Smooth muscle cell (in vitro differentiated cells): ENCODE data around the gene MEIS1. TPM values are rescaled to one million over a fixed set of nuclear protein-coding genes. Genes with fewer than 3 reads are reported as not detected.
"Not testable (repeated sequence)": the region's sequence is repeated elsewhere in the genome, so short reads cannot be mapped to it uniquely, and the experiment has no call there.

Experiments used
- DNase-seq: peaks from one replicate; lab custom pipeline; 2025; ENCODE audit not compliant: unreplicated experiment; lab: John Stamatoyannopoulos, UW
- H2AFZ ChIP-seq: fragments of 200-600 bp; sonication (generic); 2 replicates; pipeline ENCODE4 v1.6.0; 2016; ENCODE audit warnings: antibody characterized with exemption, low read depth, mild to moderate bottlenecking
- H3F3A ChIP-seq: fragments of 200-600 bp; sonication (generic); 2 replicates; pipeline ENCODE4 v1.6.0; 2017; ENCODE audit warnings: antibody characterized with exemption, low read depth
- H3K27ac ChIP-seq: fragments of 200-600 bp; sonication (generic); 2 replicates; pipeline ENCODE4 v1.5.1; 2016; ENCODE audit warnings: low read depth, mild to moderate bottlenecking
- H3K27me3 ChIP-seq: fragments of 200-600 bp; sonication (generic); 2 replicates; pipeline ENCODE4 v1.6.1; 2016; ENCODE audit warnings: low read depth, mild to moderate bottlenecking
- H3K36me3 ChIP-seq: fragments of 200-600 bp; sonication (generic); 2 replicates; pipeline ENCODE4 v1.5.1; 2016; ENCODE audit warnings: low read depth
- H3K4me1 ChIP-seq: fragments of 200-600 bp; sonication (generic); 2 replicates; pipeline ENCODE4 v1.5.1; 2016; ENCODE audit warnings: low read depth
- H3K4me2 ChIP-seq: fragments of 200-600 bp; sonication (generic); 2 replicates; pipeline ENCODE4 v1.6.0; 2016; ENCODE audit warnings: mild to moderate bottlenecking
- H3K4me3 ChIP-seq: fragments of 200-600 bp; sonication (generic); 2 replicates; pipeline ENCODE4 v1.5.1; 2016; ENCODE audit warnings: mild to moderate bottlenecking
- H3K79me2 ChIP-seq: fragments of 200-600 bp; sonication (generic); 2 replicates; pipeline ENCODE4 v1.6.0; 2016; ENCODE audit warnings: low read depth, mild to moderate bottlenecking
- H3K9ac ChIP-seq: fragments of 200-600 bp; sonication (generic); 2 replicates; pipeline ENCODE4 v1.6.0; 2016; ENCODE audit warnings: low read depth
- H3K9me3 ChIP-seq: fragments of 200-600 bp; sonication (generic); replicated peaks from 2 replicates; pipeline ENCODE4 v1.5.1; 2016; ENCODE audit warnings: low read depth
- H4K20me1 ChIP-seq: fragments of 200-600 bp; sonication (generic); 2 replicates; pipeline ENCODE4 v1.6.0; 2016; ENCODE audit warnings: low read depth
- WGBS: methylation state at CpG from one replicate; pipeline ENCODE4 v1.1.7; 2016; ENCODE audit warnings: low lambda C conversion rate; 5-methylcytosine and 5-hydroxymethylcytosine counted together
- polyA plus RNA-seq: library from polyadenylated mRNA; unstranded; fragments of >200 nt; fragmentation: Nextera tagmentation; extraction: Ambion mirVana; gene quantifications from 2 replicates; pipeline ENCODE4 v1.2.1, GENCODE V29; 2016
- total RNA-seq: library from RNA; depleted of rRNA; stranded (reverse); fragments of >200 nt; gene quantifications from 2 replicates; pipeline ENCODE4 v1.2.3, GENCODE V29; 2014
- TF ChIP-seq, protein P1 (sequence below): fragments of 200-600 bp; sonication (generic); IDR thresholded peaks from 2 replicates; pipeline ENCODE4 v1.5.1; 2017; ENCODE audit warnings: borderline replicate concordance, mild to moderate bottlenecking, antibody characterized with exemption; ENCODE audit not compliant: insufficient read depth, poor library complexity, severe bottlenecking

The MEIS1 gene
- total and polyA plus RNA-seq, 2 experiments from 2014 or later: 15.6 to 15.8 TPM

DNA sequence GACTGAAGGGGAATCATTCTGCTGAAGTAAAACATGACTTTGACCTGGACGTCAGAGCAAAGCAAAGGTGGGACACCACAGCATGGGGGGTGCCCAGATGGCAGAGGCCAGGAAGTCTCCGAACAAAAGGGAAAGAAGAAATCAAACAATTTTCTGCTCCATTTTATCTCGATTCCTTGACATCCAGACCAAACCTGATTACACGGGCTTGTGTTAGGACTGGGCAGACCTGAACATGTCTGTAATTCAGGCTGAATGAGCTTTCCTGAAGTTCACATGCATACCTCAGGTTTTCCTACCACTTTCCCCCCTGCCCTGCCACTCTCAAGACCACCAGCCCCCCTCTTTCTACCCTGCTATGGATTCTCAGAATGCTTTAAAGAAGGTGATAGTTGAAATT is 44.8 kb upstream of the MEIS1 start:
- H2AFZ ChIP-seq: no peak overlapping the region
- H3K9me3 ChIP-seq: no peaks in the 10 kb centered on the region
- no peaks in the 10 kb centered on the region for H3K36me3 ChIP-seq
- TF ChIP-seq, protein P1, sequence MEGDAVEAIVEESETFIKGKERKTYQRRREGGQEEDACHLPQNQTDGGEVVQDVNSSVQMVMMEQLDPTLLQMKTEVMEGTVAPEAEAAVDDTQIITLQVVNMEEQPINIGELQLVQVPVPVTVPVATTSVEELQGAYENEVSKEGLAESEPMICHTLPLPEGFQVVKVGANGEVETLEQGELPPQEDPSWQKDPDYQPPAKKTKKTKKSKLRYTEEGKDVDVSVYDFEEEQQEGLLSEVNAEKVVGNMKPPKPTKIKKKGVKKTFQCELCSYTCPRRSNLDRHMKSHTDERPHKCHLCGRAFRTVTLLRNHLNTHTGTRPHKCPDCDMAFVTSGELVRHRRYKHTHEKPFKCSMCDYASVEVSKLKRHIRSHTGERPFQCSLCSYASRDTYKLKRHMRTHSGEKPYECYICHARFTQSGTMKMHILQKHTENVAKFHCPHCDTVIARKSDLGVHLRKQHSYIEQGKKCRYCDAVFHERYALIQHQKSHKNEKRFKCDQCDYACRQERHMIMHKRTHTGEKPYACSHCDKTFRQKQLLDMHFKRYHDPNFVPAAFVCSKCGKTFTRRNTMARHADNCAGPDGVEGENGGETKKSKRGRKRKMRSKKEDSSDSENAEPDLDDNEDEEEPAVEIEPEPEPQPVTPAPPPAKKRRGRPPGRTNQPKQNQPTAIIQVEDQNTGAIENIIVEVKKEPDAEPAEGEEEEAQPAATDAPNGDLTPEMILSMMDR: no peak
- H3K27ac ChIP-seq: peak overlapping the region; percentile 85
- peaks cover 20% of the 10 kb centered on the region for H3K4me1 ChIP-seq
- H3K4me3 ChIP-seq: no peak overlapping the region
- H3K79me2 ChIP-seq: no peaks in the 10 kb centered on the region
- H3K9ac ChIP-seq: peak overlapping the region; percentile 28
- no peak for DNase-seq
- H4K20me1 ChIP-seq: no peaks in the 10 kb centered on the region
- WGBS: 82% methylated on average over 4 of the region's 4 CpGs
- no peaks in the 10 kb centered on the region for H3K27me3 ChIP-seq
- peaks cover 12% of the 10 kb centered on the region for H3F3A ChIP-seq
- no peak overlapping the region for H3K4me2 ChIP-seq

DNA sequence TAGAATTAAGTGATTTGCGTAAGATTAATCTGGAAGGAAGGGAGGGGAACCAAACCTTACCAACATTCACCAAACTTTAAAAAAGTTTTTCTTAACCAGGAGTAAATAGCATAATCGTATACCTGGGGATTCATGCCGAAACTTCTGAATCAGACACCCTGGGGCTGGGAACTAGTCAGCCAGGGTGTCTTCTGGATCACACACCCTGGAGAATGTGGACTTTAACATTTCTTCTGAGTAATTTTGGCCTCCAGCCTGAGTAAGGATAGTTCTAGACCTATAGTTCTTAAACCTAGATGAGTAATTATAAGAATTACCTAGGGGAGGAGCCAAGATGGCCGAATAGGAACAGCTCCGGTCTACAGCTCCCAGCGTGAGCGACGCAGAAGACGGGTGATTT is 44.1 kb upstream of the MEIS1 start:
- TF ChIP-seq, protein P1: no peak
- Histone ChIP-seq H4K20me1 (no peaks in the 10 kb centered on the region), H3K27ac (peak overlapping the region; percentile 85), H3K4me3 (no peak overlapping the region), H3K27me3 (no peaks in the 10 kb centered on the region), H3K9ac (no peak overlapping the region), H2AFZ (no peak overlapping the region), H3K4me1 (peaks cover 20% of the 10 kb centered on the region), H3K79me2 (no peaks in the 10 kb centered on the region), H3F3A (peaks cover 12% of the 10 kb centered on the region), H3K9me3 (no peaks in the 10 kb centered on the region), H3K4me2 (no peak overlapping the region), H3K36me3 (no peaks in the 10 kb centered on the region)
- DNase-seq: no peak
- WGBS: 80% methylated on average over 9 of the region's 9 CpGs

DNA sequence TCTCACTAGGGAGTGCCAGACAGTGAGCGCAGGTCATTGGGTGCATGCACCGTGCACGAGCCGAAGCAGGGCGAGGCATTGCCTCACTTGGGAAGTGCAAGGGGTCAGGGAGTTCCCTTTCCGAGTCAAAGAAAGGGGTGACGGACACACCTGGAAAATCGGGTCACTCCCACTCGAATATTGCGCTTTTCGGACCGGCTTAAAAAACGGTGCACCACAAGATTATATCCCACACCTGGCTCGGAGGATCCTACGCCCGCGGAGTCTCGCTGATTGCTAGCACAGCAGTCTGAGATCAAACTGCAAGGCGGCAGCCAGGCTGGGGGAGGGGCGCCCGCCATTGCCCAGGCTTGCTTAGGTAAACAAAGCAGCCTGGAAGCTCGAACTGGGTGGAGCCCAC is 43.7 kb upstream of the MEIS1 start:
- 60% methylated on average over 20 of the region's 22 CpGs for WGBS
- H4K20me1 ChIP-seq, H3K4me2 ChIP-seq, H3K27me3 ChIP-seq, H2AFZ ChIP-seq, H3K79me2 ChIP-seq, H3K36me3 ChIP-seq, H3K9me3 ChIP-seq, DNase-seq, H3K9ac ChIP-seq, H3K4me3 ChIP-seq: not testable (repeated sequence)
- Histone ChIP-seq H3K4me1 (peaks cover 20% of the 10 kb centered on the region), H3K27ac (peak overlapping the region; percentile 85), H3F3A (peaks cover 12% of the 10 kb centered on the region)

DNA sequence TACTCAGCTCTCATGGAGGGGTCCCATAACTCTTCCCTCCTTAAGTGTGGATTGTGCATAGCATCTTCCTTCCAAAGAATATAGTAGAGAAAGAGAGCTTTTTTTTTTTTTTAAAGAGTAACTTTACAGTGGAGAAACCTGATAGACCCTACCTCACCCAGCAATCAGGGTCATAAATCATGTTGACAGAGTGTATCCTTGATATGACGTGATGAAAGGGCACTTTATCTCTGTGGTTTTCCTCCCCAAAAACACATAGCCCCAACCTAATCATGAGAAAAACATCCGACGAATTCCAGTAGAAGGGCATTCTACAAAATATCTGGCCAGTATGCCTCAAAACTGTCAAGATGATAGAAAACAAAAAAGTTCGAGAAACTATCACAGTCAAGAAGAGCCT is 29.5 kb upstream of the MEIS1 start:
- Histone ChIP-seq H3K4me2 (peak overlapping the region; percentile 54), H3K79me2 (no peaks in the 10 kb centered on the region), H4K20me1 (no peaks in the 10 kb centered on the region), H3K9me3 (no peaks in the 10 kb centered on the region), H2AFZ (no peak overlapping the region), H3K27ac (no peak overlapping the region), H3F3A (no peaks in the 10 kb centered on the region), H3K4me1 (no peaks in the 10 kb centered on the region), H3K27me3 (no peaks in the 10 kb centered on the region), H3K4me3 (no peak overlapping the region), H3K36me3 (no peaks in the 10 kb centered on the region), H3K9ac (no peak overlapping the region)
- TF ChIP-seq, protein P1: no peak
- 13% methylated on average over 4 of the region's 4 CpGs for WGBS
- DNase-seq: no peak
